SK-N-SH (cell line): ENCODE measurements around the gene NRDC. TPM values are rescaled to one million over a fixed set of nuclear protein-coding genes. Genes with fewer than 3 reads are reported as not detected.
"Not testable (repeated sequence)": the region's sequence is repeated elsewhere in the genome, so short reads cannot be mapped to it uniquely, and the experiment has no call there.

ENCODE experiments used
- CTCF ChIA-PET: fragments of 300-600, 350-600 bp; formaldehyde crosslinking; extraction: SDS; loops from one replicate; lab custom pipeline; 2021; lab: Yijun Ruan, JAX
- POLR2A ChIA-PET: fragments of 350-600 bp; sonication (Branson Sonifier 250); formaldehyde crosslinking; extraction: SDS; loops from one replicate; lab custom pipeline; 2020; ENCODE audit warnings: antibody characterized with exemption, inconsistent platforms; lab: Yijun Ruan, JAX
- DNase-seq: peaks from one replicate; pipeline ENCODE4 v3.0.0; 2012
- H2AFZ ChIP-seq: fragments of 200-600 bp; sonication (generic); 2 replicates; pipeline ENCODE4 v1.8.1; 2016; ENCODE audit warnings: antibody characterized with exemption, mild to moderate bottlenecking, low read depth
- H3F3A ChIP-seq: fragments of 200-600 bp; sonication (generic); replicated peaks from 2 replicates; pipeline ENCODE3; 2016; ENCODE audit warnings: antibody characterized with exemption, mild to moderate bottlenecking; ENCODE audit not compliant: insufficient read depth
- H3K27ac ChIP-seq, 2 experiments: fragments of 200-500 bp in 1 of 2; fragments of 200-600 bp in 1 of 2; sonication (Bioruptor generic) in 1 of 2; sonication (generic), shearing (Covaris generic) in 1 of 2; 2 replicates each; pipeline versions ENCODE4 v1.5.1 to v1.6.1; 2014 to 2016; ENCODE audit warnings: low read depth in 2 of 2, inconsistent platforms in 1 of 2, low read length in 1 of 2, mild to moderate bottlenecking in 1 of 2, mixed read lengths in 1 of 2
- H3K27me3 ChIP-seq: fragments of 200-600 bp; sonication (generic), shearing (Covaris generic); 2 replicates; pipeline ENCODE4 v1.6.1; 2016; ENCODE audit warnings: mixed run types; ENCODE audit not compliant: insufficient read depth
- H3K36me3 ChIP-seq, 2 experiments: fragments of 200-500 bp in 1 of 2; fragments of 200-600 bp in 1 of 2; sonication (Bioruptor generic) in 1 of 2; sonication (generic) in 1 of 2; replicated peaks in 1 of 2; 2 replicates each; pipeline versions ENCODE3 to v1.5.1; 2014 to 2016; ENCODE audit warnings: low read length in 1 of 2, mild to moderate bottlenecking in 1 of 2; ENCODE audit not compliant: insufficient read depth in 2 of 2, control insufficient read depth in 1 of 2
- H3K4me1 ChIP-seq, 2 experiments: fragments of 200-500 bp in 1 of 2; fragments of 200-600 bp in 1 of 2; sonication (Bioruptor generic) in 1 of 2; sonication (generic), shearing (Covaris generic) in 1 of 2; 2 replicates each; pipeline versions ENCODE4 v1.5.1 to v1.6.1; 2014 to 2016; ENCODE audit warnings: low read depth in 1 of 2, low read length in 1 of 2, mixed run types in 1 of 2; ENCODE audit not compliant: insufficient read depth in 2 of 2, control insufficient read depth in 1 of 2
- H3K4me2 ChIP-seq: fragments of 200-600 bp; sonication (generic), shearing (Covaris generic); 2 replicates; pipeline ENCODE4 v1.6.1; 2017; ENCODE audit warnings: mixed run types
- H3K4me3 ChIP-seq, 2 experiments: fragments of 200-500 bp in 1 of 2; fragments of 200-600 bp in 1 of 2; sonication (Bioruptor generic) in 1 of 2; sonication (generic), shearing (Covaris generic) in 1 of 2; 2 replicates each; pipeline versions ENCODE4 v1.5.1 to v1.8.1; 2014 to 2016; ENCODE audit warnings: low read depth in 2 of 2, inconsistent platforms in 1 of 2, low read length in 1 of 2, mild to moderate bottlenecking in 1 of 2, mixed read lengths in 1 of 2, moderate library complexity in 1 of 2
- H3K79me2 ChIP-seq: fragments of 200-600 bp; sonication (generic); 2 replicates; pipeline ENCODE4 v1.8.1; 2017; ENCODE audit warnings: mild to moderate bottlenecking; ENCODE audit not compliant: insufficient read depth
- H3K9ac ChIP-seq: fragments of 200-600 bp; sonication (generic); 2 replicates; pipeline ENCODE4 v1.6.1; 2017; ENCODE audit warnings: mixed run types
- H3K9me2 ChIP-seq: fragments of 200-600 bp; sonication (generic); 2 replicates; pipeline ENCODE4 v1.6.1; 2017; ENCODE audit warnings: mixed run types
- H3K9me3 ChIP-seq: fragments of 200-600 bp; sonication (generic); 2 replicates; pipeline ENCODE4 v1.6.1; 2017; ENCODE audit warnings: mixed run types, mild to moderate bottlenecking, moderate library complexity
- H4K20me1 ChIP-seq: fragments of 200-600 bp; sonication (generic); 2 replicates; pipeline ENCODE4 v1.6.1; 2017; ENCODE audit warnings: mild to moderate bottlenecking, mixed run types; ENCODE audit not compliant: insufficient read depth
- ELF1 ChIP-seq: IDR thresholded peaks from 2 replicates; pipeline ENCODE4 v1.4.0; 2012
- EP300 ChIP-seq, 2 experiments: IDR thresholded peaks; 2 replicates each; pipeline versions ENCODE4 v1.4.0 to v1.6.1; 2012; ENCODE audit warnings: borderline replicate concordance in 1 of 2, low read depth in 1 of 2, low read length in 1 of 2
- FOSL2 ChIP-seq: IDR thresholded peaks from 2 replicates; pipeline ENCODE4 v1.4.0; 2012; ENCODE audit warnings: low read depth, mild to moderate bottlenecking, moderate library complexity, borderline replicate concordance
- GABPA ChIP-seq: IDR thresholded peaks from 2 replicates; pipeline ENCODE4 v1.4.0; 2012; ENCODE audit warnings: low read depth, mild to moderate bottlenecking
- GATA2 ChIP-seq: sonication (generic); formaldehyde crosslinking; IDR thresholded peaks from 2 replicates; pipeline ENCODE4 v1.5.0; 2020; ENCODE audit warnings: mild to moderate bottlenecking, missing genetic modification reagents
- JUND ChIP-seq: IDR thresholded peaks from 2 replicates; pipeline ENCODE4 v1.4.0; 2012
- MEF2A ChIP-seq: IDR thresholded peaks from 2 replicates; pipeline ENCODE4 v1.4.0; 2012; ENCODE audit warnings: low read depth, borderline replicate concordance
- MXI1 ChIP-seq: IDR thresholded peaks from 2 replicates; pipeline ENCODE4 v1.6.1; 2012; ENCODE audit warnings: mild to moderate bottlenecking, low read depth, low read length, improper control_type of control experiment
- NFIC ChIP-seq: IDR thresholded peaks from 2 replicates; pipeline ENCODE4 v1.4.0; 2012; ENCODE audit warnings: borderline replicate concordance
- NRF1 ChIP-seq: IDR thresholded peaks from 2 replicates; pipeline ENCODE4 v1.6.1; 2012; ENCODE audit warnings: low read depth, mild to moderate bottlenecking, low read length
- POLR2AphosphoS5 ChIP-seq: IDR thresholded peaks from 2 replicates; pipeline ENCODE4 v1.6.1; 2012; ENCODE audit warnings: low read depth, low read length
- RAD21 ChIP-seq: IDR thresholded peaks from 2 replicates; pipeline ENCODE4 v1.6.1; 2012; ENCODE audit warnings: mild to moderate bottlenecking, low read length
- TAF1 ChIP-seq: IDR thresholded peaks from 2 replicates; pipeline ENCODE4 v1.6.1; 2012; ENCODE audit warnings: low read depth, mild to moderate bottlenecking, low read length, moderate library complexity, borderline replicate concordance
- TCF12 ChIP-seq: IDR thresholded peaks from 2 replicates; pipeline ENCODE4 v1.4.0; 2012
- YY1 ChIP-seq: IDR thresholded peaks from 2 replicates; pipeline ENCODE4 v1.4.0; 2012; ENCODE audit warnings: low read depth, mild to moderate bottlenecking
- WGBS: methylation state at CpG from one replicate; pipeline ENCODE4 v1.1.6; 2017; ENCODE audit warnings: low lambda C conversion rate; 5-methylcytosine and 5-hydroxymethylcytosine counted together
- polyA plus RNA-seq, 3 experiments: library from polyadenylated mRNA; depleted of rRNA; stranded (reverse); fragments of >200 nt; gene quantifications; 2 replicates each; pipeline ENCODE4 v1.2.3, GENCODE V29; 2012
- TF ChIP-seq, protein P1 (sequence below): IDR thresholded peaks from 2 replicates; pipeline ENCODE4 v1.4.0; 2012; ENCODE audit warnings: low read depth
- TF ChIP-seq, protein P2 (sequence below): IDR thresholded peaks from 2 replicates; pipeline ENCODE4; 2012
- TF ChIP-seq, protein P3 (sequence below): IDR thresholded peaks from 2 replicates; pipeline ENCODE4 v1.4.0; 2012; ENCODE audit warnings: low read depth, borderline replicate concordance
- TF ChIP-seq, protein P4 (sequence below): IDR thresholded peaks from 2 replicates; pipeline ENCODE4 v1.4.0; 2012; ENCODE audit warnings: low read depth, borderline replicate concordance
- TF ChIP-seq, protein P5 (sequence below): fragments of 150-350 bp; IDR thresholded peaks from 2 replicates; pipeline ENCODE4 v1.6.1; 2016; ENCODE audit warnings: mild to moderate bottlenecking, low read depth, low read length

NRDC gene
- polyA plus RNA-seq, 1 of the 3 experiments (the other 2 are of a cell fraction), result 84.8 TPM

DNA sequence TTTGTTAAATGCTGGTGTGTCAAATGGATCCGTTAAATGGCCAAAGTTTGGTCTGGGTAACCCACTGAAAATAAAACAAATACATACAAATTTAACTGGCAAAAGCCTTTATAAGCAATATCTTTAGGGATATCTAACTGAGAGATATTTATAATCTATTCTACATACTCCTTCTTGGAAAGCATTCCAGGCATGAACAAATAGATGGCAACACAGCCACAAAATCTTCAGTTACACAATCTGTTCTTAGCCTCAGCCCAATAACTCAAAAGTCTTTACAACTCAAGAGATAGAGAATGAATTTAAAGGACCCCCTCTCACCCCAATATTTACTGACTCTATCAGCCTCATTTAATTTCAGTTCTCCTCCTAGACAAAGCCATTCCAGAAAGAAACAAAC lies 58.7 kb downstream of the NRDC start (continued):
- TF ChIP-seq, protein P1, sequence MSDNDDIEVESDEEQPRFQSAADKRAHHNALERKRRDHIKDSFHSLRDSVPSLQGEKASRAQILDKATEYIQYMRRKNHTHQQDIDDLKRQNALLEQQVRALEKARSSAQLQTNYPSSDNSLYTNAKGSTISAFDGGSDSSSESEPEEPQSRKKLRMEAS, result no peak
- TF ChIP-seq TAF1, result no peak
- TF ChIP-seq, protein P2, sequence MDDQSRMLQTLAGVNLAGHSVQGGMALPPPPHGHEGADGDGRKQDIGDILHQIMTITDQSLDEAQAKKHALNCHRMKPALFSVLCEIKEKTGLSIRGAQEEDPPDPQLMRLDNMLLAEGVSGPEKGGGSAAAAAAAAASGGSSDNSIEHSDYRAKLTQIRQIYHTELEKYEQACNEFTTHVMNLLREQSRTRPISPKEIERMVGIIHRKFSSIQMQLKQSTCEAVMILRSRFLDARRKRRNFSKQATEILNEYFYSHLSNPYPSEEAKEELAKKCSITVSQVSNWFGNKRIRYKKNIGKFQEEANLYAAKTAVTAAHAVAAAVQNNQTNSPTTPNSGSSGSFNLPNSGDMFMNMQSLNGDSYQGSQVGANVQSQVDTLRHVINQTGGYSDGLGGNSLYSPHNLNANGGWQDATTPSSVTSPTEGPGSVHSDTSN, result no peak
- no peak for TF ChIP-seq MEF2A
- no peak for TF ChIP-seq YY1

DNA sequence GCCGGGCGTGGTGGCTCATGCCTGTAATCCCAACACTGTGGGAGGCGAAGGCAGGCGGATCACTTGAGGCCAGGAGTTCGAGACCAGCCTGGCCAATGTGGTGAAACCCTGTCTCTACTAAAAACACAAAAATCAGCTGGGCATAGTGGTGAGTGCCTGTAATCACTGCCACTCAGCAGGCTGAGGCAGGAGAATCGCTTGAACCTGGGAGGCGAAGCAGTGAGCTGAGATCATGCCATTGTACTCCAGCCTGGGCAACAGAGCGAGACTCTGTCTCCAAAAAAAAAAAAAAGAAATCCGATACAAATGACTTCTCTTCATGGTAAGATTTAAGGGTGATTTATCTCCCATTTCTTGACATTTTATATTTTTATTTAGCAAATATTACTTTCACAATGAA lies 59.5 kb downstream of the NRDC start:
- H3K79me2 ChIP-seq, DNase-seq, H3K9me2 ChIP-seq, H3K4me1 ChIP-seq, H3K9me3 ChIP-seq, H3K9ac ChIP-seq, H4K20me1 ChIP-seq, H3K4me2 ChIP-seq, H3K4me3 ChIP-seq, H2AFZ ChIP-seq, H3K27me3 ChIP-seq, H3F3A ChIP-seq, CTCF ChIA-PET, H3K27ac ChIP-seq, POLR2A ChIA-PET: not testable (repeated sequence)
- WGBS, result 95% methylated on average over 9 of the region's 9 CpGs
- H3K36me3 ChIP-seq, result peaks cover 73 to 82% of the 10 kb centered on the region in 2 experiments

DNA sequence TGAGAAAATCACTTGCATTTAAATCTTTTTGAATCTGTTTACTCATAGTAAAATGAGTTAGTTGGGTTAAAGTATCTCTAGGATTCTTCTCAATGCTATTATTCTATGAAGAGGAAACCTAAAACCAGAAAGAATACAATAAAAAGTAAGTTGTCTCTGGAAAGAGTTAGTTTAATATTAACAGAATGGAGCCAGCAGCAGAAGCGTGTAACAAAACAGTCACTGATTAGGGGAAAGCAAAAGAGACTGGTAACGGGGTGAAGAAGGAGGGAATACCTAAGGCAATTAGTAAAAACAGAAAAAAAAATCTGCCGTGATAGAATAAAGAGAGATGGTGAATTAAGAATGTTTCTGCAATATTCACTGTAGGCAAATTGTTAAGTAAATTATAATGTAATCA lies 60.0 kb downstream of the NRDC start:
- 89% methylated on average over 3 of the region's 3 CpGs for WGBS
- TF ChIP-seq FOSL2 (no peak), EP300 (IDR thresholded peaks at IDR 0.05; ENCODE audit: borderline replicate concordance in 1 of 2, low read depth in 1 of 2, low read length in 1 of 2) (no peak), NRF1 (no peak), GATA2 (CRISPR knock-in tag) (no peak), RAD21 (no peak), GABPA (no peak), POLR2AphosphoS5 (no peak), NFIC (no peak), TCF12 (no peak), MXI1 (no peak), YY1 (no peak), TAF1 (no peak), ELF1 (no peak), JUND (no peak)
- TF ChIP-seq, protein P3, sequence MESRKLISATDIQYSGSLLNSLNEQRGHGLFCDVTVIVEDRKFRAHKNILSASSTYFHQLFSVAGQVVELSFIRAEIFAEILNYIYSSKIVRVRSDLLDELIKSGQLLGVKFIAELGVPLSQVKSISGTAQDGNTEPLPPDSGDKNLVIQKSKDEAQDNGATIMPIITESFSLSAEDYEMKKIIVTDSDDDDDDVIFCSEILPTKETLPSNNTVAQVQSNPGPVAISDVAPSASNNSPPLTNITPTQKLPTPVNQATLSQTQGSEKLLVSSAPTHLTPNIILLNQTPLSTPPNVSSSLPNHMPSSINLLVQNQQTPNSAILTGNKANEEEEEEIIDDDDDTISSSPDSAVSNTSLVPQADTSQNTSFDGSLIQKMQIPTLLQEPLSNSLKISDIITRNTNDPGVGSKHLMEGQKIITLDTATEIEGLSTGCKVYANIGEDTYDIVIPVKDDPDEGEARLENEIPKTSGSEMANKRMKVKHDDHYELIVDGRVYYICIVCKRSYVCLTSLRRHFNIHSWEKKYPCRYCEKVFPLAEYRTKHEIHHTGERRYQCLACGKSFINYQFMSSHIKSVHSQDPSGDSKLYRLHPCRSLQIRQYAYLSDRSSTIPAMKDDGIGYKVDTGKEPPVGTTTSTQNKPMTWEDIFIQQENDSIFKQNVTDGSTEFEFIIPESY, result no peak
- TF ChIP-seq, protein P4, sequence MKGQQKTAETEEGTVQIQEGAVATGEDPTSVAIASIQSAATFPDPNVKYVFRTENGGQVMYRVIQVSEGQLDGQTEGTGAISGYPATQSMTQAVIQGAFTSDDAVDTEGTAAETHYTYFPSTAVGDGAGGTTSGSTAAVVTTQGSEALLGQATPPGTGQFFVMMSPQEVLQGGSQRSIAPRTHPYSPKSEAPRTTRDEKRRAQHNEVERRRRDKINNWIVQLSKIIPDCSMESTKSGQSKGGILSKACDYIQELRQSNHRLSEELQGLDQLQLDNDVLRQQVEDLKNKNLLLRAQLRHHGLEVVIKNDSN, result no peak
- TF ChIP-seq, protein P5, sequence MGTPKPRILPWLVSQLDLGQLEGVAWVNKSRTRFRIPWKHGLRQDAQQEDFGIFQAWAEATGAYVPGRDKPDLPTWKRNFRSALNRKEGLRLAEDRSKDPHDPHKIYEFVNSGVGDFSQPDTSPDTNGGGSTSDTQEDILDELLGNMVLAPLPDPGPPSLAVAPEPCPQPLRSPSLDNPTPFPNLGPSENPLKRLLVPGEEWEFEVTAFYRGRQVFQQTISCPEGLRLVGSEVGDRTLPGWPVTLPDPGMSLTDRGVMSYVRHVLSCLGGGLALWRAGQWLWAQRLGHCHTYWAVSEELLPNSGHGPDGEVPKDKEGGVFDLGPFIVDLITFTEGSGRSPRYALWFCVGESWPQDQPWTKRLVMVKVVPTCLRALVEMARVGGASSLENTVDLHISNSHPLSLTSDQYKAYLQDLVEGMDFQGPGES, result no peak

More for the DNA sequence above, 60.0 kb downstream of the NRDC start:
- POLR2A ChIA-PET, result no interaction called here
- H2AFZ ChIP-seq, result no peak overlapping the region
- no peak overlapping the region for H3K9ac ChIP-seq
- H3K27me3 ChIP-seq, result no peaks in the 10 kb centered on the region
- H3K79me2 ChIP-seq, result 0 out of 2 replicates have a peak, but pooled peaks cover 3% of the 10 kb centered on the region
- peaks cover 73 to 84% of the 10 kb centered on the region in 2 experiments for H3K36me3 ChIP-seq
- H3K9me3 ChIP-seq, result no peaks in the 10 kb centered on the region
- no peaks in the 10 kb centered on the region for H4K20me1 ChIP-seq
- no peak overlapping the region for H3K27ac ChIP-seq
- H3K9me2 ChIP-seq, result no peaks in the 10 kb centered on the region
- no peaks in the 10 kb centered on the region for H3K4me1 ChIP-seq
- H3F3A ChIP-seq, result peaks cover 5% of the 10 kb centered on the region
- H3K4me2 ChIP-seq, result no peak overlapping the region
- H3K4me3 ChIP-seq, result no peak overlapping the region
- DNase-seq, result no peak
- CTCF ChIA-PET, result no interaction called here
